ENCODE results near the gene GAS7. TPM values are rescaled to one million over a fixed set of nuclear protein-coding genes. Genes with fewer than 3 reads are reported as not detected.
A peak's percentile ranks its signal among the peaks of the same experiment; 100 is the strongest.

GAS7 gene
- total RNA-seq, 1 experiment from 2014 or later = 6.0 TPM

- H3K27ac ChIP-seq (ENCODE audit: insufficient read length, low read depth, low read length) = no peak overlapping the region
- Mint-ChIP-seq H3K4me3 (no peak overlapping the region), H3K4me1 (peaks cover 6 to 8% of the 10 kb centered on the region in 2 experiments), H3K27me3 (ENCODE audit: low read depth) (no peaks in the 10 kb centered on the region; the same call in 1 of the 2 replicates), H3K36me3 (ENCODE audit: insufficient read depth in 1 of 3, low read depth in 3 of 3) (no peaks in the 10 kb centered on the region), H3K27ac (no peak overlapping the region; a peak in 1 of 7 replicates), H3K9me3 (0 out of 5 replicates have a peak, but pooled peaks cover 0 to 3% of the 10 kb centered on the region in 2 experiments)
- H3K9me3 ChIP-seq (ENCODE audit: control insufficient read depth, low read depth, low read length) = no peaks in the 10 kb centered on the region
- WGBS (ENCODE audit: extremely low coverage, insufficient read length, low lambda C conversion rate) = no CpG with 5 or more reads among the region's 9 CpGs
- no peak for DNase-seq
- no peak overlapping the region for H2BK120ac ChIP-seq (ENCODE audit: low read depth, low read length, poor library complexity, severe bottlenecking)
- H3K27me3 ChIP-seq (ENCODE audit: insufficient read depth, low read length) = no peaks in the 10 kb centered on the region
- no peak overlapping the region for H4K5ac ChIP-seq (ENCODE audit: insufficient read length, low read depth, low read length)
- H3K4ac ChIP-seq (ENCODE audit: low read depth, low read length) = no peak overlapping the region
- no peak overlapping the region for H2AFZ ChIP-seq (ENCODE audit: low read length)
- no peak overlapping the region for H2BK12ac ChIP-seq (ENCODE audit: insufficient read length, low read depth, low read length)
- no peak overlapping the region for H4K8ac ChIP-seq (replicated peaks; ENCODE audit: insufficient read length, low read depth, low read length)
- no peak overlapping the region for H3K56ac ChIP-seq (ENCODE audit: insufficient read length, low read depth, low read length)
- H2BK15ac ChIP-seq (ENCODE audit: low read depth, low read length) = 0 out of 2 replicates have a peak overlapping the region, but pooled peaks have one; percentile 96
- TF ChIP-seq, protein P1, sequence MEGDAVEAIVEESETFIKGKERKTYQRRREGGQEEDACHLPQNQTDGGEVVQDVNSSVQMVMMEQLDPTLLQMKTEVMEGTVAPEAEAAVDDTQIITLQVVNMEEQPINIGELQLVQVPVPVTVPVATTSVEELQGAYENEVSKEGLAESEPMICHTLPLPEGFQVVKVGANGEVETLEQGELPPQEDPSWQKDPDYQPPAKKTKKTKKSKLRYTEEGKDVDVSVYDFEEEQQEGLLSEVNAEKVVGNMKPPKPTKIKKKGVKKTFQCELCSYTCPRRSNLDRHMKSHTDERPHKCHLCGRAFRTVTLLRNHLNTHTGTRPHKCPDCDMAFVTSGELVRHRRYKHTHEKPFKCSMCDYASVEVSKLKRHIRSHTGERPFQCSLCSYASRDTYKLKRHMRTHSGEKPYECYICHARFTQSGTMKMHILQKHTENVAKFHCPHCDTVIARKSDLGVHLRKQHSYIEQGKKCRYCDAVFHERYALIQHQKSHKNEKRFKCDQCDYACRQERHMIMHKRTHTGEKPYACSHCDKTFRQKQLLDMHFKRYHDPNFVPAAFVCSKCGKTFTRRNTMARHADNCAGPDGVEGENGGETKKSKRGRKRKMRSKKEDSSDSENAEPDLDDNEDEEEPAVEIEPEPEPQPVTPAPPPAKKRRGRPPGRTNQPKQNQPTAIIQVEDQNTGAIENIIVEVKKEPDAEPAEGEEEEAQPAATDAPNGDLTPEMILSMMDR (conservative IDR thresholded peaks at IDR 0.05) = no peak
- no peak overlapping the region for H3K9ac ChIP-seq (ENCODE audit: extremely low read depth, insufficient read length, low read length)
- H4K20me1 ChIP-seq (ENCODE audit: control insufficient read depth, insufficient read depth, insufficient read length) = no peaks in the 10 kb centered on the region
- H3K23me2 ChIP-seq (ENCODE audit: insufficient read length, low read depth, low read length, poor library complexity, severe bottlenecking) = no peaks in the 10 kb centered on the region
- H3K79me2 ChIP-seq (ENCODE audit: insufficient read depth, low read length) = no peaks in the 10 kb centered on the region
- no peak overlapping the region for H3K18ac ChIP-seq (ENCODE audit: insufficient read length, low read depth, low read length)
- no peak overlapping the region; the same call in 1 of the 2 replicates for H3K14ac ChIP-seq (ENCODE audit: insufficient read depth, low read length)
- no peak overlapping the region for H2AK5ac ChIP-seq (ENCODE audit: insufficient read length, low read length)
- H3T11ph ChIP-seq (ENCODE audit: low read length) = no peak overlapping the region
- H3K4me2 ChIP-seq (ENCODE audit: insufficient read depth, insufficient read length, low read length) = no peak overlapping the region
- H3K23ac ChIP-seq (ENCODE audit: insufficient read length, low read depth, low read length) = no peak overlapping the region
- no peak overlapping the region for H2BK20ac ChIP-seq (ENCODE audit: low read depth, low read length, poor library complexity, severe bottlenecking)
- no peaks in the 10 kb centered on the region for H3K79me1 ChIP-seq (ENCODE audit: insufficient read depth, low read depth, low read length, poor library complexity, severe bottlenecking)
- H4K91ac ChIP-seq (ENCODE audit: insufficient read length, low read depth, low read length) = no peak overlapping the region
- no peaks in the 10 kb centered on the region for H3K4me1 ChIP-seq (ENCODE audit: insufficient read depth, low read length)
- H2BK5ac ChIP-seq (ENCODE audit: insufficient read length, low read length) = no peak overlapping the region
Measured at GRCh38 chr17:10111907-10112452, 86.4 kb downstream of the GAS7 start.
